ENCODE results near the gene TRPM1. TPM values are rescaled to one million over a fixed set of nuclear protein-coding genes. Genes with fewer than 3 reads are reported as not detected.

TRPM1 gene
- polyA plus RNA-seq, 3 donors: 0.03 to 0.04 TPM; not detected in 1

DNA sequence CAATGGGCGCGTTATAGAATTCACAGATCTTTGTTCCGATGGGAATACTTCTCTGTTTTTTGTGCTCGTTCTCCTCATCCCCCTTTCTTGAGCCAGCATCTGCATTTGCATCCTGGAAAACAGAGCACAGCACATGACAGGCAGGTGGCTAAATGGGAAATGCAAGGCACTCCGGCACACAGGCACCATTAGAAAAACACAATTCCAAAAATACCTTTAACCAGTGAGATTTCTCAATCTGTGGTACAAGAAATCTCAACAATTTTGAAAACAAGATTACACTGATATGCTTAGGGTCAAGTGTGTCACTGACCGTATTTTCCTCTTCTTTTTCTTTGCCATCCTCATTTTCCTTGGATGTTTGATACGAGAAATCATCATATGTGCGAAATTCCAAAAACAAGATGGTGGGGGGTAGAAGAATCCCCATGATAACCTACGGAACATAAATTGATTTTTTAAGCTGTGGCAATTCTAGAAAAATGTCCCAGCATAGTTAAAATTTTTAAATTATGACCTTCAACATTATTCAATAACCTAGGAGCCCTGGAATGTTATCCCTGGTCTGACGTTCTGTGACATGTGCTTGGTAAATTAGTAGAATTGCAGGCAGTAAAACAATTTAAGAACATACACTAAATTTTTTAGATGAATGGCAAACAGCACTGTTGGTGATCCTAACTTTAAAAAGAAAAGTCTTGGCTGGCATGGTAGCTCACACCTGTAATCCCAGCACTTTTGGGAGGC lies 63.6 kb downstream of the TRPM1 start:
- TF ChIP-seq, protein P1, sequence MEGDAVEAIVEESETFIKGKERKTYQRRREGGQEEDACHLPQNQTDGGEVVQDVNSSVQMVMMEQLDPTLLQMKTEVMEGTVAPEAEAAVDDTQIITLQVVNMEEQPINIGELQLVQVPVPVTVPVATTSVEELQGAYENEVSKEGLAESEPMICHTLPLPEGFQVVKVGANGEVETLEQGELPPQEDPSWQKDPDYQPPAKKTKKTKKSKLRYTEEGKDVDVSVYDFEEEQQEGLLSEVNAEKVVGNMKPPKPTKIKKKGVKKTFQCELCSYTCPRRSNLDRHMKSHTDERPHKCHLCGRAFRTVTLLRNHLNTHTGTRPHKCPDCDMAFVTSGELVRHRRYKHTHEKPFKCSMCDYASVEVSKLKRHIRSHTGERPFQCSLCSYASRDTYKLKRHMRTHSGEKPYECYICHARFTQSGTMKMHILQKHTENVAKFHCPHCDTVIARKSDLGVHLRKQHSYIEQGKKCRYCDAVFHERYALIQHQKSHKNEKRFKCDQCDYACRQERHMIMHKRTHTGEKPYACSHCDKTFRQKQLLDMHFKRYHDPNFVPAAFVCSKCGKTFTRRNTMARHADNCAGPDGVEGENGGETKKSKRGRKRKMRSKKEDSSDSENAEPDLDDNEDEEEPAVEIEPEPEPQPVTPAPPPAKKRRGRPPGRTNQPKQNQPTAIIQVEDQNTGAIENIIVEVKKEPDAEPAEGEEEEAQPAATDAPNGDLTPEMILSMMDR (IDR thresholded peaks at IDR 0.05): no peak

DNA sequence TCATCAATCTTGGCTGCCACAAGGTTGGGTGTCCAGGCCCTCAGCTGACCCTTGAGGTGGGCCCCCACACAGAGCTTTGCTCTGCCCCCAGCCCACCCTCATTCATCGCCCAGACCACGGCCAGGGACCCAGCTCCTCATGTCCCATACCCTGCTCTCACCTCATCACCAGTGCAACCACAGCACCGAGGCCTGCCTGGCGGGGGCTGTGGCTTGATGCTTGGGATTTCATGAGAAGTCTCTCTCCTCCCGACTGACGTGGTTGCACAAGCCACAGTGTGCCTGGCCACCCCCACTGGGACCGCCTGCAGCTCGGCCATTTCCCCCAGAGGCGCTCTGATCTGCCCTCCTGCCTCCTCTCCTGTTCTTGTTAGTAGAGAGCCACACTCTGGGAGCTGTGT lies 64.7 kb downstream of the TRPM1 start:
- intact Hi-C loops (cut with micrococcal nuclease): no loop called here
- WGBS (ENCODE audit: insufficient coverage): 95% methylated on average over 4 of the region's 9 CpGs

More for the DNA sequence above, 63.6 kb downstream of the TRPM1 start:
- peaks cover 0 to 1% (median 0%) of the 10 kb centered on the region in 3 donors for H3K27me3 Mint-ChIP-seq (ENCODE audit: low read depth in 3 of 3)
- H3K4me1 ChIP-seq (ENCODE audit: control insufficient read depth in 1 of 2, insufficient read depth in 2 of 2, low read length in 2 of 2): no peaks in the 10 kb centered on the region
- H3K9ac ChIP-seq (ENCODE audit: insufficient read depth, low read length, poor library complexity, severe bottlenecking): no peak overlapping the region
- intact Hi-C loops (cut with micrococcal nuclease): no loop called here
- peaks cover 0 to 1% (median 0%) of the 10 kb centered on the region in 7 donors for H3K9me3 Mint-ChIP-seq
- H3K27ac Mint-ChIP-seq: no peak overlapping the region
- no peaks in the 10 kb centered on the region for H3K9me3 ChIP-seq (replicated peaks in 1 of 2; ENCODE audit: control insufficient read depth in 1 of 2, insufficient read depth in 1 of 2, low read length in 2 of 2)
- no peak overlapping the region for H3K27ac ChIP-seq (ENCODE audit: low read depth in 1 of 2, low read length in 2 of 2)
- no peak overlapping the region for H3K4me3 Mint-ChIP-seq
- H3K4me1 Mint-ChIP-seq: no peaks in the 10 kb centered on the region
- H3K36me3 ChIP-seq (replicated peaks in 1 of 2; ENCODE audit: control insufficient read depth in 1 of 2, insufficient read depth in 2 of 2, low read length in 2 of 2): no peaks in the 10 kb centered on the region
- no peak for DNase-seq
- no peaks in the 10 kb centered on the region for H3K36me3 Mint-ChIP-seq
- no peak overlapping the region for H3K4me3 ChIP-seq (replicated peaks in 1 of 3; ENCODE audit: low read depth in 2 of 3, low read length in 3 of 3)
- H4K20me1 ChIP-seq (ENCODE audit: insufficient read depth, low read length): no peaks in the 10 kb centered on the region
- no peaks in the 10 kb centered on the region for H3K79me2 ChIP-seq (ENCODE audit: insufficient read depth, low read length)
- no peak overlapping the region for H3K4me2 ChIP-seq (replicated peaks; ENCODE audit: extremely low read depth, low read length, poor library complexity, severe bottlenecking)
- 93% methylated on average over 3 of the region's 10 CpGs for WGBS (ENCODE audit: insufficient coverage)
- H3K27me3 ChIP-seq (ENCODE audit: control insufficient read depth in 2 of 2, insufficient read depth in 2 of 2, low read length in 2 of 2): no peaks in the 10 kb centered on the region
- no peak overlapping the region for H2AFZ ChIP-seq (ENCODE audit: insufficient read depth, low read depth, low read length, poor library complexity, severe bottlenecking)

More for the DNA sequence above, 64.7 kb downstream of the TRPM1 start:
- Mint-ChIP-seq H3K4me3 (no peak overlapping the region), H3K36me3 (no peaks in the 10 kb centered on the region), H3K4me1 (peaks cover under 1% of the 10 kb centered on the region), H3K9me3 (peaks cover 0 to 1% (median 0%) of the 10 kb centered on the region in 7 donors), H3K27me3 (ENCODE audit: low read depth in 3 of 3) (peaks cover 0 to 1% (median 0%) of the 10 kb centered on the region in 3 donors), H3K27ac (no peak overlapping the region)
- no peaks in the 10 kb centered on the region for H3K4me1 ChIP-seq (ENCODE audit: control insufficient read depth in 1 of 2, insufficient read depth in 2 of 2, low read length in 2 of 2)
- H3K27ac ChIP-seq (ENCODE audit: low read depth in 1 of 2, low read length in 2 of 2): no peak overlapping the region
- H3K9ac ChIP-seq (ENCODE audit: insufficient read depth, low read length, poor library complexity, severe bottlenecking): no peak overlapping the region
- TF ChIP-seq, protein P1 (IDR thresholded peaks at IDR 0.05): no peak
- no peak overlapping the region for H2AFZ ChIP-seq (ENCODE audit: insufficient read depth, low read depth, low read length, poor library complexity, severe bottlenecking)
- no peaks in the 10 kb centered on the region for H4K20me1 ChIP-seq (ENCODE audit: insufficient read depth, low read length)
- H3K4me2 ChIP-seq (replicated peaks; ENCODE audit: extremely low read depth, low read length, poor library complexity, severe bottlenecking): no peak overlapping the region
- H3K36me3 ChIP-seq (replicated peaks in 1 of 2; ENCODE audit: control insufficient read depth in 1 of 2, insufficient read depth in 2 of 2, low read length in 2 of 2): no peaks in the 10 kb centered on the region
- H3K27me3 ChIP-seq (ENCODE audit: control insufficient read depth in 2 of 2, insufficient read depth in 2 of 2, low read length in 2 of 2): no peaks in the 10 kb centered on the region
- no peak overlapping the region for H3K4me3 ChIP-seq (replicated peaks in 1 of 3; ENCODE audit: low read depth in 2 of 3, low read length in 3 of 3)
- DNase-seq: no peak
- H3K79me2 ChIP-seq (ENCODE audit: insufficient read depth, low read length): no peaks in the 10 kb centered on the region
- no peaks in the 10 kb centered on the region for H3K9me3 ChIP-seq (replicated peaks in 1 of 2; ENCODE audit: control insufficient read depth in 1 of 2, insufficient read depth in 1 of 2, low read length in 2 of 2)
